GM23248 (cell line): ENCODE results near the gene PLXNB1.

Experiments
- EZH2 ChIP-seq: fragments of 200-600 bp; sonication (generic); IDR thresholded peaks from 2 replicates; pipeline ENCODE4 v1.6.1; 2018; ENCODE audit warnings: antibody characterized with exemption, mild to moderate bottlenecking; ENCODE audit not compliant: insufficient read depth, poor library complexity, severe bottlenecking
- EZH2phosphoT487 ChIP-seq: fragments of 200-600 bp; sonication (generic); IDR thresholded peaks from 2 replicates; pipeline ENCODE4 v1.6.1; 2018; ENCODE audit warnings: antibody characterized with exemption, moderate library complexity, mild to moderate bottlenecking, low read depth; ENCODE audit not compliant: insufficient read depth

DNA sequence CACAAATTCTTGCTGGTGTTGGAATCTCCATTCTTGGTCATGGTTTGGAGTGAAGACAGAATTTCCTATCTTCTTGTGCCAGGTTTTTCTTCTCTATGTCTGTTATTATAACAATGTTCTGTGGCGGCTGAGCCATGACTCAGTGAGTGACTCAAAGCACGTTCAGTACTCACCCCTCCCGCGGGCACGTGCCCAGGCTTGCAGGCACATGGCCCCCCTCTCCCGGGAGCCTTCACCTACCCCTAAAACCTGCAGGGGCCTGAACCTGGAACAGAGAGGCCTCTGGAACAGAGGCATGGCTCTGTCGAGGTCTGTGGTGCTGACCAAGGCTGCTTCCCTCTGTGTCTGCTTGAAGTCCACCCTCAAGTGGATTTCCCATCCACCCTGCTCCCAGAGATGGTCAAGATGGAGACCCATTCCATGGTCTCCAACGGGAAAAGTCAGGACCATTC, 27.6 kb downstream of the PLXNB1 start:
- TF ChIP-seq EZH2phosphoT487, result 0 out of 2 replicates have a peak, but pooled peaks have one; percentile 65
- no peak for TF ChIP-seq EZH2
